Upper lobe of right lung (tissue), 1 donor: ENCODE data around the gene LRRC8E. TPM values are rescaled to one million over a fixed set of nuclear protein-coding genes. Genes with fewer than 3 reads are reported as not detected.

Experiments
- ATAC-seq: fragments of 200-7000 bp; cut with Tn5 transposase; one replicate; pipeline ENCODE4 v1.9.1; 2020; ENCODE audit warnings: mild to moderate bottlenecking, moderate library complexity
- DNase-seq: peaks from one replicate; pipeline ENCODE4 v3.0.0-alpha.2; 2020
- H3K27ac ChIP-seq: fragments of 200-600 bp; one replicate; pipeline ENCODE4 v1.8.0; 2022
- H3K27me3 ChIP-seq: fragments of 200-600 bp; one replicate; pipeline ENCODE4 v1.8.0; 2022; ENCODE audit warnings: mild to moderate bottlenecking
- H3K36me3 ChIP-seq: fragments of 200-600 bp; one replicate; pipeline ENCODE4 v1.8.0; 2022
- H3K4me1 ChIP-seq: fragments of 200-600 bp; one replicate; pipeline ENCODE4 v1.8.0; 2022
- H3K4me3 ChIP-seq: fragments of 200-600 bp; one replicate; pipeline ENCODE4 v1.8.0; 2022; ENCODE audit warnings: mild to moderate bottlenecking
- H3K9me3 ChIP-seq: fragments of 200-600 bp; one replicate; pipeline ENCODE4 v1.8.0; 2022
- intact Hi-C: fragments of 100-400 bp; cut with DNase I; formaldehyde crosslinking; loops from one replicate; pipeline ENCODE4 v1.11.0; 2022
- total RNA-seq: library from RNA; stranded (reverse); fragmentation: NEBNext Ultra II Directional; extraction: Animal tissue kit (Norgen Biotek cat#: 25700); gene quantifications from one replicate; pipeline ENCODE4 v1.2.1, GENCODE V29; 2021
- TF ChIP-seq, protein P1 (sequence below): fragments of 200-600 bp; IDR thresholded peaks from one replicate; pipeline ENCODE4 v1.8.0; 2022; ENCODE audit warnings: antibody characterized with exemption
- donor health status: DM: no; HTN: yes; CAD: no; lungs with severe emphysema.

Gene LRRC8E
- total RNA-seq, 1 donor from 2014 or later: 11.0 TPM

DNA sequence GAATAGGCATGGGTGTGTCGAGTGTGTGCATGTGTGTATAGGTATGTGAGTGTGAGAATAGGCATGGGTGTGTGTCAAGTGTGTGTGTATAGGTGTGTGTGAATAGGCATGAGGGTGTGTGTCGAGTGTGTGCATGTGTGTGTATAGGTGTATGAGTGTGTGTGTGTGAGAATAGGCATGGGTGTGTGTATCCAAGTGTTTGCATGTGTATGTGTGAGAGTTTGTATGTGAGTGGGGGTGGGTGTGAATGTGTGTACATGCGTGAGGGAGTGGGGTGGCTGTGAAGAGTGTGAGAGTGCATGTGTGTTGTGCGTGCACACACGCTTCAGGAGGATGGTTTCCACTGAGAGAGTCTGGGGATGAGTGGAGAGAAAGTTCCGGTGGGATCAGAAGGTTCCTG lies 44.8 kb upstream of the LRRC8E start:
- Histone ChIP-seq H3K4me1 (no peaks in the 10 kb centered on the region), H3K27ac (no peak overlapping the region), H3K36me3 (no peaks in the 10 kb centered on the region), H3K9me3 (no peaks in the 10 kb centered on the region), H3K27me3 (no peaks in the 10 kb centered on the region), H3K4me3 (no peak overlapping the region)
- no peak for ATAC-seq
- TF ChIP-seq, protein P1, sequence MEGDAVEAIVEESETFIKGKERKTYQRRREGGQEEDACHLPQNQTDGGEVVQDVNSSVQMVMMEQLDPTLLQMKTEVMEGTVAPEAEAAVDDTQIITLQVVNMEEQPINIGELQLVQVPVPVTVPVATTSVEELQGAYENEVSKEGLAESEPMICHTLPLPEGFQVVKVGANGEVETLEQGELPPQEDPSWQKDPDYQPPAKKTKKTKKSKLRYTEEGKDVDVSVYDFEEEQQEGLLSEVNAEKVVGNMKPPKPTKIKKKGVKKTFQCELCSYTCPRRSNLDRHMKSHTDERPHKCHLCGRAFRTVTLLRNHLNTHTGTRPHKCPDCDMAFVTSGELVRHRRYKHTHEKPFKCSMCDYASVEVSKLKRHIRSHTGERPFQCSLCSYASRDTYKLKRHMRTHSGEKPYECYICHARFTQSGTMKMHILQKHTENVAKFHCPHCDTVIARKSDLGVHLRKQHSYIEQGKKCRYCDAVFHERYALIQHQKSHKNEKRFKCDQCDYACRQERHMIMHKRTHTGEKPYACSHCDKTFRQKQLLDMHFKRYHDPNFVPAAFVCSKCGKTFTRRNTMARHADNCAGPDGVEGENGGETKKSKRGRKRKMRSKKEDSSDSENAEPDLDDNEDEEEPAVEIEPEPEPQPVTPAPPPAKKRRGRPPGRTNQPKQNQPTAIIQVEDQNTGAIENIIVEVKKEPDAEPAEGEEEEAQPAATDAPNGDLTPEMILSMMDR: no peak
- no peak for DNase-seq
- intact Hi-C loops: no loop called here

DNA sequence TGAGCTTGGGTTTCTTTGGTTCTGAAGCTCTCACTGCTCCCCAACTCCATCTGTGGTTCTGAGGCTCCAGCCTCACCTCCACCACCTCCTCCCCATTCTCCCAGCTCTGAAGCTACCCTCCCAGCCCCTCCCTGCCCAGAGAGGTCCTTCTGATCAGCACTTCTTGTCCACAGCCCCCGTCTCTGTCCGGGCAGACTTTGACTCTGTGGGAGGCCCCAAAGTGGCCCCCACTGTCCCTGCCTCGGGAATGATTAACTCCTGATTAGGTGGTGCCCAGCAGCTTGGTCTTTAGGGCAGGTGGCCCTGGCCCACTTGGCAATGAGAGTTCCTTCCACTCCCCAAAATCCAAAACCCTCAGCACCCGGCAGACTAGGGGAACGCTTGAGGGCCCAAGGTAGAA lies 43.9 kb upstream of the LRRC8E start:
- Histone ChIP-seq H3K27ac (no peak overlapping the region), H3K9me3 (no peaks in the 10 kb centered on the region), H3K36me3 (no peaks in the 10 kb centered on the region), H3K4me1 (no peaks in the 10 kb centered on the region), H3K4me3 (no peak overlapping the region), H3K27me3 (no peaks in the 10 kb centered on the region)
- DNase-seq (no peak), ATAC-seq (no peak)
- TF ChIP-seq, protein P1: no peak
- intact Hi-C loops: no loop called here

DNA sequence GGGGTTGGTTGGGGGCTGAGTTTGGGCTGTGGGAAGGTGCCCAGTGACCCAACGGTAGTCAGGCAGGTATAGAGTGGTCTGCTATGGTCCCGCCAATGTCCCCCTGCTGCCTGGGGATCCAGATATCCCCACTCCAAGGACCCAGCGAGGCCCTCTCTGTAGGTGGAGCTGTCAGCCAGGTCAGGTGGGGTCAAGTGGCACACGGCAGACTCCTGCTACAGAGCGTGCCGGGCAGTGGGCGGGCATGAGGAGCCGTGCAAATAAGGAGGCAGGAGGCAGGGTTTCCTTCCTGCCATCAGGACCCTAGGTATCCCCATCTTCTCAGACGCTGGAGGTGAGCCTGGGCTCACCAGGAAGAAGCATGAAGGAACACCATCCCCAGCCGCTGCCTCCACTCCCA lies 43.4 kb upstream of the LRRC8E start:
- Histone ChIP-seq H3K4me3 (no peak overlapping the region), H3K27ac (no peak overlapping the region), H3K4me1 (no peaks in the 10 kb centered on the region), H3K36me3 (no peaks in the 10 kb centered on the region), H3K9me3 (no peaks in the 10 kb centered on the region), H3K27me3 (no peaks in the 10 kb centered on the region)
- ATAC-seq (no peak), DNase-seq (no peak)
- TF ChIP-seq, protein P1: no peak
- intact Hi-C loops: no loop called here

DNA sequence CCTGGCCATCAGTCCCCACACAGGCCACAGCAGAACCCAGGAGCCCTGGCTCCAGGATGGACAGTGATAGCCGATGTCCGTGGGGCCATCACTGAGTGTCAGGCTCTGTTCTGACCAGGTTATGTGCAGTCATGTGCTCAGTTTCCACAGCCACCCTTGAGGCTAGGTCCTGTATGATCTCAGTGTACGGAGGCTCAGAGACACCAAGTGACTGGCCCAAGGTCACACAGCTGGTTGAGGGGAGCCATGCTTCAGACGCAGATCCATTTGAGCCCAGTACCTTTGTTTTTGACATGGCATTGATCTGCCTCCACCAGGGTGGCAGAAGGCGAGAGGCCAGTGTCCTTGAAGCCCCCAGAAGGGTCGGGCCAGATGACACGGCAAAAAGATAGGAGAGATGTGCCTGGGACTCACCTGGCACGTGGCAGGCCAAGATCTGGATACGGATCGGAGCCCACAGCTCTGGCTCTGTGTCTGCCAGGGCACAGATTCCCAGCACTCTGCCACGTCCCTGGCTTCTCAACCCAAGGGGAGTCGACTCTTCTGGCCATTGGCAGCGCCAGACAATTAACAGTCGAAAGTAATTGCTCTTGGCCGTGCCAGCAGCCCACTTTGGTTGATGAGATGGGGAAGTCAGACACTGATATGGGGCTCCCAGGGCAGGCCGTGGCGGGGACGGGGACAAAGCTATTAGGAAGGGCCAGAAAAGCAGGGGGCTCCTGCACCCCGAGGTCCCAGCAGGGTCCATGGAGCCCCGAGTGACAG lies 42.7 kb upstream of the LRRC8E start:
- H3K9me3 ChIP-seq: no peaks in the 10 kb centered on the region
- TF ChIP-seq, protein P1: no peak
- DNase-seq: no peak

DNA sequence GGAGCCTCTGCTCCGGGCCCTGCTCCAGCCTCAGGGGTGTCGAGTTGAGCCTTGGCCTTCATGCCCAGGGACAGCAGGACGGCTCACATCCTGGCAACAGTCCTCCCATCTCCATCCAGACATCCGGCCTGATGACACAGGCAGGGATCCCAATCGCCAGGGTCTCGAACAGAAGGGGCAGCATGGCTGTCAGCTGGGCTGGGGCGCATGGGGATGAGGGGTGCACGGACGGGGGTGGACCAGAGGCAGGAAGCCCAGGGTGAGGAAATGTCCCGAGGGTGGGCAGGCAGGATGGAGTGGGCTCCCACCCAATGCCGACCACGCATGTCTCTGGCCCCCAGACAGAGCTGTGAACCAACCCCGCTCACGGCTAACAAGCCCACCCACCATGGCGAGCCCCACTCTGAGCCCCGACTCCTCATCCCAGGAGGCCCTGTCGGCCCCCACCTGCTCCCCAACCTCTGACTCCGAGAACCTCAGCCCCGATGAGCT lies 42.1 kb upstream of the LRRC8E start:
- intact Hi-C loops: no loop called here

More for the DNA sequence above, 42.7 kb upstream of the LRRC8E start:
- intact Hi-C loops: no loop called here
- no peak for ATAC-seq
- Histone ChIP-seq H3K4me3 (no peak overlapping the region), H3K36me3 (no peaks in the 10 kb centered on the region), H3K4me1 (no peaks in the 10 kb centered on the region), H3K27ac (no peak overlapping the region), H3K27me3 (no peaks in the 10 kb centered on the region)

More for the DNA sequence above, 42.1 kb upstream of the LRRC8E start:
- Histone ChIP-seq H3K27me3 (no peaks in the 10 kb centered on the region), H3K4me3 (no peak overlapping the region), H3K9me3 (no peaks in the 10 kb centered on the region), H3K27ac (no peak overlapping the region), H3K4me1 (no peaks in the 10 kb centered on the region), H3K36me3 (no peaks in the 10 kb centered on the region)
- TF ChIP-seq, protein P1: no peak
- DNase-seq (no peak), ATAC-seq (no peak)
